Adipose tissue (tissue), 3 donors: ENCODE data around the gene FTSJ1. TPM values are rescaled to one million over a fixed set of nuclear protein-coding genes. Genes with fewer than 3 reads are reported as not detected.
"Not testable (repeated sequence)": the region's sequence is repeated elsewhere in the genome, so short reads cannot be mapped to it uniquely, and the experiment has no call there.

Source experiments
- H3K27ac ChIP-seq: one replicate; pipeline ENCODE4 v1.5.1; 2013; ENCODE audit warnings: low read depth, low read length
- WGBS, 3 donors: extraction: QIAGEN DNeasy Blood & Tissue Kit; methylation state at CpG; one replicate each; pipeline ENCODE4 v1.1.7; 2013; 5-methylcytosine and 5-hydroxymethylcytosine counted together
- polyA plus RNA-seq, 3 donors: library from polyadenylated mRNA; stranded (reverse); fragments of 200-250 nt; gene quantifications; one replicate each; pipeline ENCODE4 v1.2.3, GENCODE V29; 2013
- donor health status: healthy with polysubstance abuse.
- donor health status: Bipolar disorder and iron deficiency.
- donor health status: healthy.

Gene FTSJ1
- polyA plus RNA-seq, result 10 to 100 TPM; 22.3 to 43.7 (median 30.7) TPM

GRCh38 chrX:48475774-48476577 is at the start of gene FTSJ1:
TSS of gene FTSJ1 (plus strand) at chrX:48476199. CDS start at chrX:48478048, 1,849 bp downstream.
- H3K27ac ChIP-seq, result no peak within 1 kb of the TSS
- 0 to 34% (median 0%) methylated on average over 60 to 75 of the region's 75 CpGs for WGBS, 3 donors

DNA sequence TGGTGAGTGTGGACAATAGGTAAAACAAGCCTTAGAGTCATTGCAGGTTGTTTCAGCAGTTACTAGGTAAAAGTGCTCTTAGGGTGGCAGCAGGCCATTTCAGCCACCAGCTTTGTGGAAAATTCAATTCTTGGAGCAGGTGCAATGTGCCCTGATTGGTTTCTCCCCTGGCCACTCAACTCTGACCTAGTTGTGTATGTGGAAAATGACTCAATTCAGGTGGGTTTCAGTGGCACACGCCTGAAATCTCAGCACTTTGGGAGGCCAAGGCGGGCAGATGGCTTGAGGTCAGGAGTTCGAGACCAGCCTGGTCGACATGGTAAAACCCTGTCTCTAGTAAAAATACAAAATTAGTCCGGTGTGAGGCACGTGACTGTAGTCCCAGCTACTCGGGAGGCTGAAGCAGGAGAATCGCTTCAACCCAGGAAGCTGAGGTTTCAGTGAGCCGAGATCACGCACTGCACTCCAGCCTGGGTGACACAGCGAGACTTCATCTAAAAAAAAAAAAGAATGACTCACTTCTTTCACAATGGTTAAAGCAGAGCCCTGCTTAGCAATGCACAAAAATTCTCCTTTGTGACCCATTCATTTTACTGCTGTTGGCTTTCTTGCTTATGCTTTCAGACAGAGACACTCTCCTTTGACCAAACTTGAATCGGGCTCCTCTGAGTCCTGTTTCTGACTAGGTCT is 48.8 kb upstream of the FTSJ1 start:
- WGBS, 3 donors, result no CpG with 5 or more reads among the region's 12 CpGs

GRCh38 chrX:48429606-48430005 is 46.4 kb upstream of the FTSJ1 start:
- WGBS, 3 donors, result 51 to 66% (median 51%) methylated on average over 5 of the region's 5 CpGs
- not testable (repeated sequence) for H3K27ac ChIP-seq

More for the DNA sequence above, 48.8 kb upstream of the FTSJ1 start:
- H3K27ac ChIP-seq, result not testable (repeated sequence)

GRCh38 chrX:48430166-48430565 is 45.8 kb upstream of the FTSJ1 start:
- H3K27ac ChIP-seq, result not testable (repeated sequence)
- 61 to 66% (median 63%) methylated on average over 4 of the region's 4 CpGs for WGBS, 3 donors

GRCh38 chrX:48433713-48434112 is 42.3 kb upstream of the FTSJ1 start:
- WGBS, 3 donors, result 79 to 89% (median 80%) methylated on average over 9 to 13 of the region's 13 CpGs
- H3K27ac ChIP-seq, result not testable (repeated sequence)

- not testable (repeated sequence) for H3K27ac ChIP-seq
- 88 to 90% (median 89%) methylated on average over 6 of the region's 6 CpGs for WGBS, 3 donors
Observed at GRCh38 chrX:48447201-48447600, 28.8 kb upstream of the FTSJ1 start.

GRCh38 chrX:48450076-48450475 is 25.9 kb upstream of the FTSJ1 start:
- H3K27ac ChIP-seq, result no peak overlapping the region

DNA sequence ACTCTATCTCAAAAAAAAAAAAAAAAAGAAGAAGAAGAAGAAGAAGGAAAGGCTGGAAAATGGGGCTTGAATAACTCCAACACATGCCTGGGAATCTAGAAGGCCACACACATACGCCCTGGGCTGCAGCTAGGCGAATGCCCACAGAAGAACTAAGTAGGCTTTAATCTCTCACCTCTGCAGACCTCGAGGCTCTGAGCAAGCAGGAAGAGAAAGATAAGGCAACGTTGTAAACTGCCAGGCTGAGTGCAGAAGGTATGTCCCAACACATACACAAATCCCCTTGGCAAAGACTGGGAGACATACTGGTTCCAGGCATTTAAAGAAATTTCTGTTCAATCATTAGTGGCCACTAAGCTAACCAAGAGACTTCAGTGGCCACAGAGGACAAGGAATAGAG is 24.3 kb upstream of the FTSJ1 start:
- H3K27ac ChIP-seq, result no peak overlapping the region
- WGBS, 3 donors, result 38 to 53% (median 44%) methylated on average over 4 of the region's 4 CpGs

- 75 to 86% (median 78%) methylated on average over 6 of the region's 6 CpGs for WGBS, 3 donors
- H3K27ac ChIP-seq, result no peak overlapping the region
Observed at GRCh38 chrX:48456628-48457331, 19.2 kb upstream of the FTSJ1 start.

- WGBS, 3 donors, result 60 to 72% methylated on average over 6 of the region's 6 CpGs; no CpG with 5 or more reads in 1 of the 3 donors
- no peak overlapping the region for H3K27ac ChIP-seq
Observed at GRCh38 chrX:48458711-48459110, 17.3 kb upstream of the FTSJ1 start.

GRCh38 chrX:48459483-48459882 is 16.5 kb upstream of the FTSJ1 start:
- WGBS, 3 donors, result 75 to 97% (median 85%) methylated on average over 3 to 6 of the region's 6 CpGs
- no peak overlapping the region for H3K27ac ChIP-seq

DNA sequence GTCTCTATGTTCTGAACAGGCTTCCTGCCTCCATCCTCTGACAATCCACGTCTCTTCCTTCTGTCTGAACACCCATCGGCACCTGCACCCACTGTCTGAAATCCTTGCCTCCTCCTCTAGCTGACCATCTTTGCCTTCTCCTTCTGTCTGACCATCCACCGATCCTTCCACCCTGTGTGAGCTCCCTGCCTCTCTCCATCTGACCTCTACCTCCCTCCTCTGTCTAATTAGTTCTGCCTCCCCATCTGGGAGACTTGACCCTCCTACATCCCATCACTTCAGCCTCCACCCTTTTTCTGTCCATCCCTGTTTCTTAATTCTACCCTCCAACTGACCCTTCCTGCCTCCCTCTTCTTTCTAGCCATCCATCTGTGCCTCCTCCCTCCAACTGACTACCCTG is 16.0 kb upstream of the FTSJ1 start:
- H3K27ac ChIP-seq, result no peak overlapping the region
- WGBS, 3 donors, result 80 to 100% (median 96%) methylated on average over 2 to 3 of the region's 3 CpGs

DNA sequence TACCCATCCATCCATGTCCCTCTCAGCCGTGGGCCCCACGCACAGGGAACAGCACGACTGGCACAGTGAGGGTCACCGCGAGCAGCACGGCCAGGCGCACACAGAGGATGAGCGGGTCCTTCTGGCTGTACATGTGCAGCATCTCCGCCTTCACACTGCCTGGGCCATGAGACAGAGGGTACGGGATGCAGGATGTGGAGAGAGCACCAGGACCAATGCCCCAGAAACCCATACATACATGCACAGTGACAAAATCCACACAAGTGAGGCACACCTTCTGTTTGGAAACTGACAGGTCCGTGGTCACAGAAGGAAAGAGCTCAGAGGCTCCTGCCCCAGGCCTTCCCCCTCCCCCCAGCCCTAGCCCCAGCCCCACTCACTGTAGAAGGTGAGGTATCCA is 15.4 kb upstream of the FTSJ1 start:
- no peak overlapping the region for H3K27ac ChIP-seq
- WGBS, 3 donors, result 84 to 96% (median 94%) methylated on average over 8 to 11 of the region's 11 CpGs

DNA sequence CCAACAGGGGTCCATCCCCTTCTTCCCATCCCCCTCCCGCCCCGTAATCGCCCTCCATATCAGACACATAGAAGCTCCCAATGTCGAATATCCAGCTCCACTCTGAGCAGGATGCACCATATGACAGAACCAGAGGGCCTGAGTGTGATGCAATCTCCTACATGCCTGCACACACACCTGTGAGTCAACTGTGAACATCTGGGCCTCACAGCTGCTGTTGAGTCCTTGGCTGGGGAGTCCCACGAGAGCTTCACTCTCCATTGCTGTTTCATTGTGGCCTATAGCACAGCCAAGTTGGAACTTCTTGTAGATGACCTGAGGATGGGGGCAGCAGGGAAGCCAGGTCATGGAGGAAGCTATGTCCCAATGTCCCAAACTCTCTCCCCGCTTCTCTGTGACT is 14.2 kb upstream of the FTSJ1 start:
- H3K27ac ChIP-seq, result no peak overlapping the region
- WGBS, 3 donors, result 70 to 72% (median 71%) methylated on average over 6 of the region's 6 CpGs

DNA sequence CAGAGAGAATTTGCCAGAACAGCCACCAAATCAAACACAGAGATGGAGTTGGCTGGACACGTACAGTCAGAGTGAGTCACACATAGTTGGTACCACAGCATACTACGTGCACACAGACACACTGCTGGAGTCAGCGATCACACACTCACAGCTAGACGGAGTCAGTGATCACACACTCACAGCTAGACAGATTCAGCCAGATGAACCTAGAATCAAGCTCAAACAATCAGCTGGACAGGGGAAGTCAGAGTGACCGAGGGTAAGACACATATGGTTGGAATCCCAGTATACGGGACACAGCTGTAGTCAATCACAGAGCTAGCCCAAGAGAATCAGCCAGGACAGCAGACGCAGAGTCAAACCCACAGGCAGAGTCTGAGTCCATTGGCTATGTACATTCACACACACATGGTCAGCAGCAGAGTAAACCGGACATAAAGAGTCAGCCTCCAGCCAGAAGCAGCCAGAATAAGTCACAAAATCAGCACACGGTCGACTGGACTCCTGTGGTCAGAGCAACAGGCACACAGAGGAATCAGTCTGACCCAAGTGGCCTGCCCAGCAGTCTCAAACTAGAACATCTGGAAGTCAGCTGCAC is 10.6 kb upstream of the FTSJ1 start:
- 44 to 66% (median 65%) methylated on average over 10 of the region's 10 CpGs for WGBS, 3 donors
- no peak overlapping the region for H3K27ac ChIP-seq

- no peak overlapping the region for H3K27ac ChIP-seq
- WGBS, 3 donors, result 53 to 96% (median 89%) methylated on average over 6 to 10 of the region's 10 CpGs
Observed at GRCh38 chrX:48466696-48467095, 9.3 kb upstream of the FTSJ1 start.

- 32 to 68% (median 59%) methylated on average over 4 to 10 of the region's 10 CpGs for WGBS, 3 donors
- H3K27ac ChIP-seq, result no peak overlapping the region
Observed at GRCh38 chrX:48467281-48467761, 8.7 kb upstream of the FTSJ1 start.

DNA sequence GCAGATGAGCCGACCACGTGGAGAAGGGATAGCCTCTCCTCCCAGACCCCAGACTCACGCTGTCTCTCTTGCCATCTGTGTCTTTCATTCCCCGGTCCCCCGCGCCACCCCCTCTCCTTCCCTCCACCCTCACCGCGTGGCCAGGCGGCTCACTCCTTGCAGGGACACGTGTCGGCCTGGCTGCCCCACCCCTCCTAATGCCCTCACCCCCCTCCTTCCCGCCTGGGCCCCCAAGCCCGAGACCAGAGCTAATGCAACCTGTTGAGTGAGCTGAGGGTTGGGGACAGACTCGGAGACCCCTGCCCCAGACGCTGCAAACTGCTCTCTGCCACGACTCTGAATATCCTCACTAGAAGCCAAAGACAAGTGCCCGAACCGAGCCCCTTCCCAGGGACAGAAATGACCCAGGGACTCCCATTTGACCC is 7.7 kb upstream of the FTSJ1 start:
- WGBS, 3 donors, result 2 to 31% (median 8%) methylated on average over 9 to 18 of the region's 18 CpGs
- no peak overlapping the region for H3K27ac ChIP-seq
